GM12878 (cell line): ENCODE measurements around the gene CADM2. TPM values are rescaled to one million over a fixed set of nuclear protein-coding genes. Genes with fewer than 3 reads are reported as not detected.

ENCODE experiments used
- ATAC-seq: fragments of 200-7000 bp; cut with Tn5 transposase; 3 replicates; pipeline ENCODE4 v1.9.1; 2020; ENCODE audit warnings: mild to moderate bottlenecking, moderate library complexity
- BruUV-seq: library from RNA; stranded (reverse); fragments of 400-500 nt; replicated peaks from 2 replicates; lab custom pipeline; 2021; lab: Mats Ljungman, UMichigan
- CTCF ChIA-PET: fragments of 300-600 bp; sonication (Branson Sonifier 250); formaldehyde crosslinking; extraction: SDS; loops from one replicate; lab custom pipeline; 2021; ENCODE audit warnings: inconsistent platforms; lab: Yijun Ruan, JAX
- POLR2A ChIA-PET: fragments of 350-600 bp; formaldehyde crosslinking; extraction: SDS; loops from one replicate; lab custom pipeline; 2021; ENCODE audit warnings: inconsistent platforms; lab: Charles Lee
- RAD21 ChIA-PET: fragments of 300-600 bp; sonication (Branson Sonifier 250); formaldehyde crosslinking; loops from one replicate; lab custom pipeline; 2023; ENCODE audit warnings: antibody characterized with exemption; ENCODE audit not compliant: unreplicated experiment; lab: Charles Lee
- SMC1A ChIA-PET: fragments of 300-600 bp; sonication (Branson Sonifier 250); formaldehyde crosslinking; loops from one replicate; lab custom pipeline; 2023; ENCODE audit not compliant: unreplicated experiment, uncharacterized antibody; lab: Charles Lee
- DNase-seq: peaks from one replicate; pipeline ENCODE4 v3.0.0-alpha.2; 2011; ENCODE audit warnings: low read depth, low spot score
- FAIRE-seq: peaks from 3 replicates; lab custom pipeline; 2011; peaks lifted over from hg19 to GRCh38; lab: Jason Lieb, UNC
- H2AFZ ChIP-seq: 2 replicates; pipeline ENCODE4 v1.6.0; 2011; ENCODE audit warnings: low read depth, low read length, control low read depth; ENCODE audit not compliant: control insufficient read depth
- H3K27ac ChIP-seq: 2 replicates; pipeline ENCODE4 v1.5.1; 2011; ENCODE audit warnings: control low read depth; ENCODE audit not compliant: control insufficient read depth, insufficient read depth
- H3K27me3 ChIP-seq, 2 experiments: replicated peaks in 1 of 2; 2 replicates each; pipeline versions ENCODE4 v1.6.0 to v1.6.1; 2011; ENCODE audit warnings: low read length in 1 of 2; ENCODE audit not compliant: control insufficient read depth in 2 of 2, insufficient read depth in 2 of 2
- H3K36me3 ChIP-seq, 2 experiments: 2 replicates each; pipeline ENCODE4 v1.5.1; 2011; ENCODE audit warnings: low read length in 1 of 2; ENCODE audit not compliant: control insufficient read depth in 2 of 2, insufficient read depth in 2 of 2
- H3K4me1 ChIP-seq: 2 replicates; pipeline ENCODE4 v1.6.1; 2011; ENCODE audit warnings: mild to moderate bottlenecking, low read length, moderate library complexity, mixed read lengths; ENCODE audit not compliant: control insufficient read depth, insufficient read depth
- H3K4me2 ChIP-seq: 2 replicates; pipeline ENCODE4 v1.6.0; 2011; ENCODE audit warnings: control low read depth; ENCODE audit not compliant: control insufficient read depth, insufficient read depth
- H3K4me3 ChIP-seq: fragments of 200-600 bp; sonication (generic); 2 replicates; pipeline ENCODE4 v1.5.1; 2016
- H3K79me2 ChIP-seq: 2 replicates; pipeline ENCODE4 v1.6.0; 2011; ENCODE audit warnings: low read length; ENCODE audit not compliant: control insufficient read depth, insufficient read depth
- H3K9ac ChIP-seq: 2 replicates; pipeline ENCODE4 v1.8.0; 2011; ENCODE audit warnings: low read length, control low read depth, mixed read lengths; ENCODE audit not compliant: control insufficient read depth, insufficient read depth
- H3K9me3 ChIP-seq: replicated peaks from 3 replicates; pipeline ENCODE4 v1.5.1; 2011; ENCODE audit warnings: mild to moderate bottlenecking, low read length; ENCODE audit not compliant: control insufficient read depth, insufficient read depth
- H4K20me1 ChIP-seq: 2 replicates; pipeline ENCODE4 v1.6.0; 2011; ENCODE audit not compliant: control insufficient read depth, insufficient read depth
- BCL11A ChIP-seq: IDR thresholded peaks from 2 replicates; pipeline ENCODE4 v1.6.1; 2011; ENCODE audit warnings: low read depth, low read length
- BMI1 ChIP-seq: fragments of 450-650 bp; IDR thresholded peaks from 2 replicates; pipeline ENCODE4 v1.6.1; 2016; ENCODE audit warnings: mild to moderate bottlenecking, moderate library complexity, borderline replicate concordance
- ELK1 ChIP-seq: IDR thresholded peaks from 2 replicates; pipeline ENCODE4 v1.6.1; 2012; ENCODE audit warnings: low read depth, low read length, improper control_type of control experiment
- ETV6 ChIP-seq, 2 experiments: fragments of 450-650 bp in 1 of 2; IDR thresholded peaks in 1 of 2; conservative IDR thresholded peaks in 1 of 2; 2 replicates each; pipeline ENCODE4 v1.6.1; 2014; ENCODE audit warnings: antibody characterized with exemption in 1 of 2, borderline replicate concordance in 1 of 2, low read depth in 1 of 2, mild to moderate bottlenecking in 1 of 2, moderate library complexity in 1 of 2
- HDAC6 ChIP-seq: fragments of 200-600 bp; sonication (generic); IDR thresholded peaks from one replicate; pipeline ENCODE4 v1.8.0; 2017; ENCODE audit warnings: antibody characterized with exemption; ENCODE audit not compliant: unreplicated experiment
- HSF1 ChIP-seq: fragments of 150-350 bp; IDR thresholded peaks from 2 replicates; pipeline ENCODE4 v1.6.1; 2014; ENCODE audit warnings: mild to moderate bottlenecking, low read depth, low read length
- MTA3 ChIP-seq: IDR thresholded peaks from 2 replicates; pipeline ENCODE4 v1.6.1; 2012; ENCODE audit warnings: low read length, inconsistent platforms, borderline replicate concordance
- NR2C1 ChIP-seq: fragments of 450-650 bp; IDR thresholded peaks from 2 replicates; pipeline ENCODE4 v1.6.1; 2017; ENCODE audit warnings: antibody characterized with exemption, mild to moderate bottlenecking, moderate library complexity
- PAX8 ChIP-seq: fragments of 450-650 bp; IDR thresholded peaks from 2 replicates; pipeline ENCODE4 v1.6.1; 2017; ENCODE audit warnings: mild to moderate bottlenecking, moderate library complexity
- PKNOX1 ChIP-seq: fragments of 450-650 bp; IDR thresholded peaks from 2 replicates; pipeline ENCODE4 v1.6.1; 2016; ENCODE audit warnings: mild to moderate bottlenecking
- ZNF274 ChIP-seq: IDR thresholded peaks from one replicate; pipeline ENCODE4 v1.8.0; 2011; ENCODE audit not compliant: insufficient read length, insufficient read depth
- WGBS: methylation state at CpG from one replicate; pipeline ENCODE4 v1.1.6; 2016; ENCODE audit warnings: low lambda C conversion rate; ENCODE audit not compliant: insufficient replicate concordance, insufficient coverage; ENCODE audit errors: missing lambda C conversion rate; 5-methylcytosine and 5-hydroxymethylcytosine counted together
- in situ Hi-C: fragments of 300-500 bp; cut with MboI; formaldehyde crosslinking; loops from 9 replicates; pipeline ENCODE4 v1.14.3; 2018; ENCODE audit warnings: mixed read lengths
- intact Hi-C: fragments of 100-400 bp; cut with micrococcal nuclease; formaldehyde crosslinking; loops from one replicate; pipeline ENCODE4 v1.14.2; 2022; ENCODE audit not compliant: unreplicated experiment
- polyA plus RNA-seq, 11 experiments: library from polyadenylated mRNA; depleted of rRNA in 4 of 11; unstranded in 6 of 11; stranded (reverse) in 5 of 11; fragments of >200 nt; fragmentation: Nextera tagmentation in 4 of 11; fragmentation: Illumina TruSeq in 1 of 11; extraction: Ambion mirVana in 4 of 11; extraction: Trizol in 1 of 11; gene quantifications; 1 replicate in 1 of 11; 2 replicates in 10 of 11; pipeline versions ENCODE4 v1.2.1 to v1.2.3, GENCODE V29; 2011 to 2016; ENCODE audit warnings: inconsistent platforms in 2 of 11, missing spikeins in 2 of 11, low read depth in 1 of 11
- total RNA-seq, 4 experiments: library from RNA; depleted of rRNA in 3 of 4; stranded (reverse); fragments of >200 nt in 3 of 4; fragmentation: Illumina TruSeq in 1 of 4; extraction: Trizol in 1 of 4; gene quantifications; 2 replicates each; pipeline versions ENCODE4 v1.2.1 to v1.2.3, GENCODE V29; 2013 to 2021
- TF ChIP-seq, protein P1 (sequence below): fragments of 150-350 bp; IDR thresholded peaks from 2 replicates; pipeline ENCODE4 v1.6.1; 2016; ENCODE audit warnings: low read depth, low read length
- TF ChIP-seq, protein P2 (sequence below): fragments of 450-650 bp; conservative IDR thresholded peaks from 2 replicates; pipeline ENCODE4 v1.6.1; 2017; ENCODE audit warnings: mild to moderate bottlenecking, moderate library complexity

CADM2 gene
- total and polyA plus RNA-seq, 10 of the 15 experiments (the other 5 are each of a cell fraction or from before 2014, with no cell fraction given), result 0.13 TPM; not detected in 9

DNA sequence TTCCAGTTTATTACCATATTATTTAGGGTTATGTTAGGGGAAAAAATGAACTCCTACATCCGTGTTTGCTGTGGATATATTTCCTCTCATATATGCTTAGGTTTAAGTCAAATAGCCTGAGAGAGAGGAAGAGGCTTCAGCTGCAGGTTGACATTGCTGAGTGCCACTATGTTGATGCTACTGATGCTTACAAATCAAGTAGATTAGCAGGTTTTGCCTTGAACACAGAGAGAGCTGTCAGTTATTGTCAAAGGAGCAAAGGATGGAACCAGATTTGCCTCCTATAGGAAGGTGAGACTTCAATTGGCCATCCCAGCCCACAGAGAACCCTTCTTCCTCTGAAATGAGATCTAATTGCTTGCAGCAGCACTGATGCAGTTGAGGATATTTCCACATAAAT lies 339.2 kb downstream of the CADM2 start:
- no peak overlapping the region for H3K27ac ChIP-seq
- no peaks in the 10 kb centered on the region for H3K27me3 ChIP-seq
- FAIRE-seq, result no peak
- 8% methylated on average over 1 of the region's 1 CpG for WGBS
- ChIA-PET POLR2A (no interaction called here), SMC1A (interaction anchor here (0.5 to 1.2 kb wide), 2 partner anchors 13 to 313 kb away, joined by 3 read pairs; no protein-coding TSS in a partner anchor), RAD21 (no interaction called here), CTCF (no interaction called here)
- TF ChIP-seq PKNOX1, result no peak
- TF ChIP-seq PAX8, result no peak
- TF ChIP-seq ELK1, result no peak
- TF ChIP-seq MTA3, result no peak
- TF ChIP-seq, protein P1, sequence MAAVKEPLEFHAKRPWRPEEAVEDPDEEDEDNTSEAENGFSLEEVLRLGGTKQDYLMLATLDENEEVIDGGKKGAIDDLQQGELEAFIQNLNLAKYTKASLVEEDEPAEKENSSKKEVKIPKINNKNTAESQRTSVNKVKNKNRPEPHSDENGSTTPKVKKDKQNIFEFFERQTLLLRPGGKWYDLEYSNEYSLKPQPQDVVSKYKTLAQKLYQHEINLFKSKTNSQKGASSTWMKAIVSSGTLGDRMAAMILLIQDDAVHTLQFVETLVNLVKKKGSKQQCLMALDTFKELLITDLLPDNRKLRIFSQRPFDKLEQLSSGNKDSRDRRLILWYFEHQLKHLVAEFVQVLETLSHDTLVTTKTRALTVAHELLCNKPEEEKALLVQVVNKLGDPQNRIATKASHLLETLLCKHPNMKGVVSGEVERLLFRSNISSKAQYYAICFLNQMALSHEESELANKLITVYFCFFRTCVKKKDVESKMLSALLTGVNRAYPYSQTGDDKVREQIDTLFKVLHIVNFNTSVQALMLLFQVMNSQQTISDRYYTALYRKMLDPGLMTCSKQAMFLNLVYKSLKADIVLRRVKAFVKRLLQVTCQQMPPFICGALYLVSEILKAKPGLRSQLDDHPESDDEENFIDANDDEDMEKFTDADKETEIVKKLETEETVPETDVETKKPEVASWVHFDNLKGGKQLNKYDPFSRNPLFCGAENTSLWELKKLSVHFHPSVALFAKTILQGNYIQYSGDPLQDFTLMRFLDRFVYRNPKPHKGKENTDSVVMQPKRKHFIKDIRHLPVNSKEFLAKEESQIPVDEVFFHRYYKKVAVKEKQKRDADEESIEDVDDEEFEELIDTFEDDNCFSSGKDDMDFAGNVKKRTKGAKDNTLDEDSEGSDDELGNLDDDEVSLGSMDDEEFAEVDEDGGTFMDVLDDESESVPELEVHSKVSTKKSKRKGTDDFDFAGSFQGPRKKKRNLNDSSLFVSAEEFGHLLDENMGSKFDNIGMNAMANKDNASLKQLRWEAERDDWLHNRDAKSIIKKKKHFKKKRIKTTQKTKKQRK, result no peak
- no peak for TF ChIP-seq BCL11A
- TF ChIP-seq HDAC6, result no peak
- no peak for TF ChIP-seq ZNF274
- TF ChIP-seq BMI1, result no peak
- no peak for TF ChIP-seq HSF1
- TF ChIP-seq NR2C1, result no peak
- TF ChIP-seq, protein P2, sequence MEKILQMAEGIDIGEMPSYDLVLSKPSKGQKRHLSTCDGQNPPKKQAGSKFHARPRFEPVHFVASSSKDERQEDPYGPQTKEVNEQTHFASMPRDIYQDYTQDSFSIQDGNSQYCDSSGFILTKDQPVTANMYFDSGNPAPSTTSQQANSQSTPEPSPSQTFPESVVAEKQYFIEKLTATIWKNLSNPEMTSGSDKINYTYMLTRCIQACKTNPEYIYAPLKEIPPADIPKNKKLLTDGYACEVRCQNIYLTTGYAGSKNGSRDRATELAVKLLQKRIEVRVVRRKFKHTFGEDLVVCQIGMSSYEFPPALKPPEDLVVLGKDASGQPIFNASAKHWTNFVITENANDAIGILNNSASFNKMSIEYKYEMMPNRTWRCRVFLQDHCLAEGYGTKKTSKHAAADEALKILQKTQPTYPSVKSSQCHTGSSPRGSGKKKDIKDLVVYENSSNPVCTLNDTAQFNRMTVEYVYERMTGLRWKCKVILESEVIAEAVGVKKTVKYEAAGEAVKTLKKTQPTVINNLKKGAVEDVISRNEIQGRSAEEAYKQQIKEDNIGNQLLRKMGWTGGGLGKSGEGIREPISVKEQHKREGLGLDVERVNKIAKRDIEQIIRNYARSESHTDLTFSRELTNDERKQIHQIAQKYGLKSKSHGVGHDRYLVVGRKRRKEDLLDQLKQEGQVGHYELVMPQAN, result no peak
- no peak for TF ChIP-seq ETV6 (conservative IDR thresholded peaks at IDR 0.05 in 1 of 2, IDR thresholded peaks at IDR 0.05 in 1 of 2; ENCODE audit: borderline replicate concordance in 1 of 2, low read depth in 1 of 2)
- no peak overlapping the region for H2AFZ ChIP-seq
- no peaks in the 10 kb centered on the region for H3K36me3 ChIP-seq
- BruUV-seq, result no TSS peak
- H3K79me2 ChIP-seq, result no peaks in the 10 kb centered on the region
- no peak overlapping the region for H3K4me3 ChIP-seq
- no peak for DNase-seq
- in situ Hi-C loops, result no loop called here
- no peak overlapping the region for H3K4me2 ChIP-seq
- H3K9ac ChIP-seq, result no peak overlapping the region
- intact Hi-C loops, result no loop called here
- no peaks in the 10 kb centered on the region for H3K4me1 ChIP-seq
- H3K9me3 ChIP-seq, result no peaks in the 10 kb centered on the region
- H4K20me1 ChIP-seq, result no peaks in the 10 kb centered on the region
- ATAC-seq, result no peak
